HUES64 (cell line): Measurements from ENCODE around the gene EXOC3.
"Not testable (repeated sequence)": the region's sequence is repeated elsewhere in the genome, so short reads cannot be mapped to it uniquely, and the experiment has no call there.

Source experiments
- H3K27ac ChIP-seq: 2 replicates; pipeline ENCODE4 v1.7.0; 2013; ENCODE audit warnings: low read depth, low read length, inconsistent platforms
- H3K27me3 ChIP-seq: 2 replicates; pipeline ENCODE4 v1.6.1; 2013; ENCODE audit warnings: mild to moderate bottlenecking, low read length; ENCODE audit not compliant: insufficient read depth
- H3K36me3 ChIP-seq: 2 replicates; pipeline ENCODE4 v1.6.1; 2013; ENCODE audit warnings: mild to moderate bottlenecking, low read length; ENCODE audit not compliant: insufficient read depth
- H3K4me1 ChIP-seq: 2 replicates; pipeline ENCODE4 v1.6.1; 2013; ENCODE audit warnings: mild to moderate bottlenecking, low read length, moderate library complexity; ENCODE audit not compliant: insufficient read depth
- H3K4me3 ChIP-seq: 2 replicates; pipeline ENCODE4 v1.5.1; 2013; ENCODE audit warnings: mild to moderate bottlenecking, low read length, moderate library complexity
- H3K9ac ChIP-seq: 2 replicates; pipeline ENCODE4 v1.6.1; 2013; ENCODE audit warnings: mild to moderate bottlenecking, low read depth, low read length
- H3K9me3 ChIP-seq: 2 replicates; pipeline ENCODE4 v1.6.1; 2013; ENCODE audit warnings: low read depth, low read length; ENCODE audit not compliant: insufficient read depth
- WGBS: fragments of 150-250, 120-280 bp; methylation state at CpG from one replicate; pipeline ENCODE4 v1.1.7; 2013; ENCODE audit warnings: missing lambda C conversion rate; 5-methylcytosine and 5-hydroxymethylcytosine counted together

Gene EXOC3

DNA sequence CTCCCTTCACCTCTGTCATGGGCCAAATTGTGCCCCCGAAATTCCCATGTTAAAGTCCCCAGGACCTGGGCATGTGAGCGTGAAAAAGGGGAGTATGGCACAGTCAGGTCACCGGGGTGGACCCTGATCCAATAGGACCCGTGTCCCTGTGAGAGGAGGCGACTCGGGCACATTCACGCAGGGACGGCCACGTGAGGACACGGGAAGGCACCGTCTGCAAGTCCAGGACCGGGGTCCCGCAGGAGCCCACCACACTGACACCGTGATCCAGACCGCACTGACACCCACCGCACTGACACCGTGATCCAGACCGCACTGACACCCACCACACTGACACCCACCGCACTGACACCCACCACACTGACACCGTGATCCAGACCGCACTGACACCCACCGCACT lies 43.6 kb downstream of the EXOC3 start:
- H3K9ac ChIP-seq, H3K27ac ChIP-seq, H3K4me3 ChIP-seq, H3K4me1 ChIP-seq, H3K36me3 ChIP-seq, H3K27me3 ChIP-seq, H3K9me3 ChIP-seq: not testable (repeated sequence)
- 89% methylated on average over 16 of the region's 22 CpGs for WGBS

DNA sequence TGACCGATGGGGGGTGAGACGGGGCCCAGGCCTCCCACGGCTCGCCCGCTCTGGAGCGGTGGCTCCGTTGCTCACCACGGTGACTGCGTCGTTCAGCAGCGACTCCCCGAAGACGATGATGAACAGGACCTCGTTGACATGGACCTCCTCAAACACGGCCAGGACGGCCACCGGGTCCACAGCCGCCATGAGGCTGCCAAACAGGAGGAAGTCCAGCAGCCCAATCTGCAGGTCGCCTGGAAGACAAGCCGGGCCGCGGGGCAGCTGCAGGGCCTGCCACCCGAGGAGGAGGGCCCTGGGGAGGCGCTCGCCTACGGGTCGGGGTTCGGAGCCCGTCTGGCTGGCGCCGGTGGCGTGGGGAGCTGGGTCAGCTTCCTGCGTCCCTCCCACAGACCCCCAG lies 45.3 kb downstream of the EXOC3 start:
- WGBS, result 94% methylated on average over 33 of the region's 33 CpGs
- Histone ChIP-seq H3K9ac (no peak overlapping the region), H3K4me1 (no peaks in the 10 kb centered on the region), H3K4me3 (no peak overlapping the region), H3K36me3 (no peaks in the 10 kb centered on the region), H3K27me3 (peaks cover 7% of the 10 kb centered on the region), H3K27ac (no peak overlapping the region), H3K9me3 (no peaks in the 10 kb centered on the region)

GRCh38 chr5:488744-489688 lies 46.0 kb downstream of the EXOC3 start:
- Histone ChIP-seq H3K27ac (no peak overlapping the region), H3K4me1 (no peaks in the 10 kb centered on the region), H3K27me3 (peaks cover 15% of the 10 kb centered on the region), H3K4me3 (no peak overlapping the region), H3K36me3 (no peaks in the 10 kb centered on the region), H3K9me3 (no peaks in the 10 kb centered on the region), H3K9ac (no peak overlapping the region)
- 89% methylated on average over 40 of the region's 40 CpGs for WGBS

GRCh38 chr5:489689-490080 lies 46.7 kb downstream of the EXOC3 start:
- WGBS, result 87% methylated on average over 21 of the region's 21 CpGs
- Histone ChIP-seq H3K27ac (no peak overlapping the region), H3K4me1 (no peaks in the 10 kb centered on the region), H3K27me3 (peaks cover 22% of the 10 kb centered on the region), H3K4me3 (no peak overlapping the region), H3K36me3 (no peaks in the 10 kb centered on the region), H3K9me3 (no peaks in the 10 kb centered on the region), H3K9ac (no peak overlapping the region)

- no peaks in the 10 kb centered on the region for H3K9me3 ChIP-seq
- no peak overlapping the region for H3K9ac ChIP-seq
- H3K4me3 ChIP-seq, result no peak overlapping the region
- peaks cover 27% of the 10 kb centered on the region for H3K27me3 ChIP-seq
- no peaks in the 10 kb centered on the region for H3K4me1 ChIP-seq
- H3K27ac ChIP-seq, result no peak overlapping the region
- H3K36me3 ChIP-seq, result no peaks in the 10 kb centered on the region
- 86% methylated on average over 48 of the region's 48 CpGs for WGBS
These were observed 47.4 kb downstream of the EXOC3 start for GRCh38 chr5:490116-491106.

GRCh38 chr5:491119-491855 lies 48.3 kb downstream of the EXOC3 start:
- Histone ChIP-seq H3K36me3 (no peaks in the 10 kb centered on the region), H3K9ac (no peak overlapping the region), H3K27me3 (peaks cover 33% of the 10 kb centered on the region), H3K4me1 (no peaks in the 10 kb centered on the region), H3K4me3 (no peak overlapping the region), H3K9me3 (no peaks in the 10 kb centered on the region), H3K27ac (no peak overlapping the region)
- 92% methylated on average over 52 of the region's 52 CpGs for WGBS

GRCh38 chr5:491856-492155 lies 48.8 kb downstream of the EXOC3 start:
- WGBS, result 82% methylated on average over 19 of the region's 19 CpGs
- Histone ChIP-seq H3K27me3 (peaks cover 38% of the 10 kb centered on the region), H3K4me1 (no peaks in the 10 kb centered on the region)

GRCh38 chr5:492314-492893 lies 49.4 kb downstream of the EXOC3 start:
- Histone ChIP-seq H3K4me3 (no peak overlapping the region), H3K27ac (no peak overlapping the region), H3K4me1 (no peaks in the 10 kb centered on the region), H3K27me3 (peaks cover 44% of the 10 kb centered on the region), H3K36me3 (no peaks in the 10 kb centered on the region), H3K9me3 (no peaks in the 10 kb centered on the region), H3K9ac (no peak overlapping the region)
- WGBS, result 73% methylated on average over 17 of the region's 18 CpGs

More at GRCh38 chr5:491856-492155, 48.8 kb downstream of the EXOC3 start:
- no peaks in the 10 kb centered on the region for H3K9me3 ChIP-seq
- no peak overlapping the region for H3K9ac ChIP-seq
- H3K36me3 ChIP-seq, result no peaks in the 10 kb centered on the region
- H3K27ac ChIP-seq, result no peak overlapping the region
- H3K4me3 ChIP-seq, result no peak overlapping the region

GRCh38 chr5:493119-493701 lies 50.2 kb downstream of the EXOC3 start:
- 44% methylated on average over 26 of the region's 26 CpGs for WGBS
- no peaks in the 10 kb centered on the region for H3K9me3 ChIP-seq

DNA sequence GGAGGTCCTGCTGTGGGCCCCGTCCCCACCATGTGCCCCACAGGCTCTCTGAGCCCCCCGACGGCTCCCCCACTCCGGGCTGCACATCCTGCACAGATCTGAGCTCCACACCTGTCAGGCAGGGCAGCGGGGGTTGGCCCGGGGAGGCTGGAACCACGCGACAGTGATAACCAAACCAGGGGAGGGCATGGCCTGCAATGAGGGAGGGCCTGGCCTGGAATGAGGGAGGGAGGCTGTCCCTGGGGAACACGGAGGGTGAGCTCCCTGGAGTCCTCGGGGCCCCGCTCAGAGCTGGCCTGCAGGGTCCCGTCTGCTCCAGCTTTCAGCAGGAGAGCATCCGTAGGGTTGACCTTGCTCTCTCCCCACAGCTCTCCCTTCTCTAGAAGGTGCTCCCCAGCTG lies 50.8 kb downstream of the EXOC3 start:
- Histone ChIP-seq H3K9me3 (no peaks in the 10 kb centered on the region), H3K4me1 (no peaks in the 10 kb centered on the region), H3K9ac (no peak overlapping the region), H3K36me3 (no peaks in the 10 kb centered on the region), H3K27me3 (peaks cover 44% of the 10 kb centered on the region), H3K27ac (no peak overlapping the region), H3K4me3 (no peak overlapping the region)
- 78% methylated on average over 13 of the region's 13 CpGs for WGBS

More at GRCh38 chr5:493119-493701, 50.2 kb downstream of the EXOC3 start:
- no peaks in the 10 kb centered on the region for H3K4me1 ChIP-seq
- no peak overlapping the region for H3K4me3 ChIP-seq
- no peak overlapping the region for H3K9ac ChIP-seq
- no peak overlapping the region for H3K27ac ChIP-seq
- no peaks in the 10 kb centered on the region for H3K36me3 ChIP-seq
- H3K27me3 ChIP-seq, result peaks cover 44% of the 10 kb centered on the region
